HG03175 (cell line): ENCODE data around the gene SORCS2.

Experiments
- ATAC-seq: cut with Tn5 transposase; IDR thresholded peaks from one replicate; pipeline ENCODE4 v1.9.1; 2021; ENCODE audit warnings: mild to moderate bottlenecking, moderate library complexity; ENCODE audit not compliant: unreplicated experiment

SORCS2 gene

GRCh38 chr4:7710126-7710525 is 517.8 kb downstream of the SORCS2 start:
- ATAC-seq, result no peak

GRCh38 chr4:7710576-7711306 is 518.4 kb downstream of the SORCS2 start:
- no peak for ATAC-seq

GRCh38 chr4:7711307-7711963 is 519.1 kb downstream of the SORCS2 start:
- ATAC-seq, result no peak

- no peak for ATAC-seq
These were observed 519.8 kb downstream of the SORCS2 start for GRCh38 chr4:7712021-7712671.

GRCh38 chr4:7713757-7714156 is 521.4 kb downstream of the SORCS2 start:
- no peak for ATAC-seq

- no peak for ATAC-seq
These were observed 521.8 kb downstream of the SORCS2 start for GRCh38 chr4:7714176-7714575.

GRCh38 chr4:7714738-7715137 is 522.4 kb downstream of the SORCS2 start:
- no peak for ATAC-seq

- no peak for ATAC-seq
These were observed 523.1 kb downstream of the SORCS2 start for GRCh38 chr4:7715271-7716009.

- ATAC-seq, result no peak
These were observed 523.8 kb downstream of the SORCS2 start for GRCh38 chr4:7716010-7716721.

- ATAC-seq, result no peak
These were observed 524.8 kb downstream of the SORCS2 start for GRCh38 chr4:7717161-7717560.

- no peak for ATAC-seq
These were observed 525.7 kb downstream of the SORCS2 start for GRCh38 chr4:7717946-7718490.

- no peak for ATAC-seq
These were observed 527.2 kb downstream of the SORCS2 start for GRCh38 chr4:7719354-7720174.

GRCh38 chr4:7721984-7722551 is 529.7 kb downstream of the SORCS2 start:
- no peak for ATAC-seq

- ATAC-seq, result no peak
These were observed 530.5 kb downstream of the SORCS2 start for GRCh38 chr4:7722766-7723387.

- no peak for ATAC-seq
These were observed 531.3 kb downstream of the SORCS2 start for GRCh38 chr4:7723625-7724024.

- no peak for ATAC-seq
These were observed 533.6 kb downstream of the SORCS2 start for GRCh38 chr4:7725951-7726350.

- ATAC-seq, result no peak
These were observed 534.5 kb downstream of the SORCS2 start for GRCh38 chr4:7726665-7727413.

- no peak for ATAC-seq
These were observed 535.4 kb downstream of the SORCS2 start for GRCh38 chr4:7727749-7728148.
